Measurements from ENCODE around the gene NCOA3.

The NCOA3 gene

GRCh38 chr20:47557791-47558190 lies 56.1 kb downstream of the NCOA3 start:
- no peak for TF ChIP-seq CTCF (conservative IDR thresholded peaks at IDR 0.05; ENCODE audit: low read depth, low read length)
- Histone ChIP-seq H4K20me1 (ENCODE audit: insufficient read depth) (no peaks in the 10 kb centered on the region), H3K4me2 (no peak overlapping the region), H2AFZ (ENCODE audit: low read depth) (no peak overlapping the region), H3K27me3 (ENCODE audit: insufficient read depth, low read depth) (no peaks in the 10 kb centered on the region), H3K36me3 (ENCODE audit: insufficient read depth) (no peaks in the 10 kb centered on the region), H3K27ac (no peak overlapping the region), H3K9ac (no peak overlapping the region), H3K4me3 (IDR thresholded peaks at IDR 0.05; ENCODE audit: insufficient read depth, low read depth, low read length) (no peak overlapping the region), H3K79me2 (ENCODE audit: insufficient read depth, low read depth) (peaks cover 41% of the 10 kb centered on the region; the same call in 1 of the 2 replicates), H3K4me1 (ENCODE audit: low read depth, poor library complexity, severe bottlenecking) (peaks cover 10% of the 10 kb centered on the region)

GRCh38 chr20:47558295-47559066 lies 56.8 kb downstream of the NCOA3 start:
- no peak for TF ChIP-seq CTCF (conservative IDR thresholded peaks at IDR 0.05; ENCODE audit: low read depth, low read length)
- Histone ChIP-seq H4K20me1 (ENCODE audit: insufficient read depth) (no peaks in the 10 kb centered on the region), H3K27ac (no peak overlapping the region), H3K79me2 (ENCODE audit: insufficient read depth, low read depth) (peaks cover 44% of the 10 kb centered on the region; the same call in 1 of the 2 replicates), H3K36me3 (ENCODE audit: insufficient read depth) (no peaks in the 10 kb centered on the region), H3K4me1 (ENCODE audit: low read depth, poor library complexity, severe bottlenecking) (peaks cover 17% of the 10 kb centered on the region), H3K9ac (no peak overlapping the region), H3K4me2 (no peak overlapping the region), H2AFZ (ENCODE audit: low read depth) (no peak overlapping the region), H3K27me3 (ENCODE audit: insufficient read depth, low read depth) (no peaks in the 10 kb centered on the region), H3K4me3 (IDR thresholded peaks at IDR 0.05; ENCODE audit: insufficient read depth, low read depth, low read length) (no peak overlapping the region)

- H2AFZ ChIP-seq (ENCODE audit: low read depth), result no peak overlapping the region
- H3K4me1 ChIP-seq (ENCODE audit: low read depth, poor library complexity, severe bottlenecking), result peaks cover 23% of the 10 kb centered on the region
- H3K9ac ChIP-seq, result no peak overlapping the region
- H3K79me2 ChIP-seq (ENCODE audit: insufficient read depth, low read depth), result peaks cover 50% of the 10 kb centered on the region
- no peak overlapping the region for H3K4me2 ChIP-seq
- H4K20me1 ChIP-seq (ENCODE audit: insufficient read depth), result no peaks in the 10 kb centered on the region
- no peak overlapping the region for H3K27ac ChIP-seq
- TF ChIP-seq CTCF (conservative IDR thresholded peaks at IDR 0.05; ENCODE audit: low read depth, low read length), result no peak
- H3K4me3 ChIP-seq (IDR thresholded peaks at IDR 0.05; ENCODE audit: insufficient read depth, low read depth, low read length), result no peak overlapping the region
- no peaks in the 10 kb centered on the region for H3K36me3 ChIP-seq (ENCODE audit: insufficient read depth)
- H3K27me3 ChIP-seq (ENCODE audit: insufficient read depth, low read depth), result no peaks in the 10 kb centered on the region
Measured at GRCh38 chr20:47559141-47559540, 57.5 kb downstream of the NCOA3 start.

- Histone ChIP-seq H3K27ac (no peak overlapping the region), H4K20me1 (ENCODE audit: insufficient read depth) (0 out of 2 replicates have a peak, but pooled peaks cover 4% of the 10 kb centered on the region), H3K4me1 (ENCODE audit: low read depth, poor library complexity, severe bottlenecking) (peaks cover 44% of the 10 kb centered on the region), H3K9ac (no peak overlapping the region), H3K27me3 (ENCODE audit: insufficient read depth, low read depth) (no peaks in the 10 kb centered on the region), H3K36me3 (ENCODE audit: insufficient read depth) (no peaks in the 10 kb centered on the region), H3K79me2 (ENCODE audit: insufficient read depth, low read depth) (peaks cover 66% of the 10 kb centered on the region), H3K4me2 (no peak overlapping the region), H2AFZ (ENCODE audit: low read depth) (no peak overlapping the region), H3K4me3 (IDR thresholded peaks at IDR 0.05; ENCODE audit: insufficient read depth, low read depth, low read length) (no peak overlapping the region)
- TF ChIP-seq CTCF (conservative IDR thresholded peaks at IDR 0.05; ENCODE audit: low read depth, low read length), result no peak
Measured at GRCh38 chr20:47561180-47561579, 59.5 kb downstream of the NCOA3 start.
